Activated effector memory CD4-positive, alpha-beta T cell treated with Interleukin-2 at 50 U/mL for 16 hours (primary cell): ENCODE results near the gene ARFRP1.

Experiments
- DNase-seq: peaks from one replicate; pipeline ENCODE4 v3.0.0-alpha.2; 2020

The ARFRP1 gene, protein sequence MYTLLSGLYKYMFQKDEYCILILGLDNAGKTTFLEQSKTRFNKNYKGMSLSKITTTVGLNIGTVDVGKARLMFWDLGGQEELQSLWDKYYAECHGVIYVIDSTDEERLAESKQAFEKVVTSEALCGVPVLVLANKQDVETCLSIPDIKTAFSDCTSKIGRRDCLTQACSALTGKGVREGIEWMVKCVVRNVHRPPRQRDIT

DNA sequence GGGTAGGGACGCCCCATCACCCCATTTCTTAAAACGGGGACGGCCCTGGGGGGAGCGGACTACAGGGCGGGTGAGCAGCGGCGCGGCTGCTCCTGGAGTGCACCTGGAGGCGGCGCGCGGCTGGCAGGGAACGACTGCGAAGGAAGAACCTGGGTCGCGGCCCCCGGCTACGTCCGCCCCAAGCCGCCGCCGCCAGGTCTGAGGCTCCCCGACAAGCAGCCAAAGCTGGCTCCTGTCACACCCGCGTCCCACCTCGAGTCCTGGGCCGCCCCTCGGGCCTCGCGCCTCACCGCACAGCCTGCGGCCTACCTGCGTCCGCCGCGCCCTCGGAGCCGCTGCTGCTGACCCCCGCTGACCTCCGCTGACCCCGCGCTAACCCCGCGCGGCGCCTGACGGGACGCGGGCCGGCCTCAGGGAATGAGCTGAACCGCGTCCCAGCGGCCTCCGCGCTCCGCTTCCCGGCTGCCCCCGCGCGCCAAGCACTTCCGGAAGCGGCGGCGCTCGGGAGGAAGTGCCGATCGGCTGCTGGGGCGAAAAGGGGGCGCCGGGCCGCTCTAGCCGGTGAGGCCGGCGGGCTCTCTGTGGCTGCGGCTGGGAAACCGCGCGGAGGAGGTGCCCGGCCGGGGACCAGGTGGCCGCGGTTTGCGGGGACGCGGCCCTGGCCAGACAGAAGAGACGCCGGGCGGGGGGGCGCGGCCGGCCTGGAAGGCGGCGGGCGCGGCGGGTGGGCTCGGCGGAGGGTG, at the start of gene ARFRP1, which contains the start of gene ZGPAT:
TSS of gene ARFRP1 (minus strand) at position 419 of the 743 bp plus-strand sequence. CDS start 885 bp downstream, outside the sequence.
TSS of gene ZGPAT (plus strand) at position 482 of the 743 bp plus-strand sequence. CDS start 542 bp downstream, outside the sequence.
- DNase-seq, result peak; percentile 85

DNA sequence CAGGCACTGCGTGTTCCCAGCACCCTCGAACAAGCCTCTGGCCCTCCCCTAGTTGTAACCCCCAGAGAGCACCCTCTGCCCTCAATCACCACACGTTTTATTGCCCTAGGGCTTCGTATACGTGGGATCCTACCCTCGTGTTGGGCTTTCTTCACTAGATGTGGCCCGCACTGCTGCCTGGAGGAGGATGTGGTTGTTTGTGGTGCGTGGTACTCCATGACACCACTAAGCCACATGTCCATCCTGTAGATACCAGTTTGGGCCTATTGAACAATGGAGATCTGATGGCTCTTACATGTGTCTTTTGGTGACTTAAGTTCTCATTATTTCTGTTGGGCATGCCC, 48.8 kb upstream of the ARFRP1 start:
- DNase-seq, result no peak

DNA sequence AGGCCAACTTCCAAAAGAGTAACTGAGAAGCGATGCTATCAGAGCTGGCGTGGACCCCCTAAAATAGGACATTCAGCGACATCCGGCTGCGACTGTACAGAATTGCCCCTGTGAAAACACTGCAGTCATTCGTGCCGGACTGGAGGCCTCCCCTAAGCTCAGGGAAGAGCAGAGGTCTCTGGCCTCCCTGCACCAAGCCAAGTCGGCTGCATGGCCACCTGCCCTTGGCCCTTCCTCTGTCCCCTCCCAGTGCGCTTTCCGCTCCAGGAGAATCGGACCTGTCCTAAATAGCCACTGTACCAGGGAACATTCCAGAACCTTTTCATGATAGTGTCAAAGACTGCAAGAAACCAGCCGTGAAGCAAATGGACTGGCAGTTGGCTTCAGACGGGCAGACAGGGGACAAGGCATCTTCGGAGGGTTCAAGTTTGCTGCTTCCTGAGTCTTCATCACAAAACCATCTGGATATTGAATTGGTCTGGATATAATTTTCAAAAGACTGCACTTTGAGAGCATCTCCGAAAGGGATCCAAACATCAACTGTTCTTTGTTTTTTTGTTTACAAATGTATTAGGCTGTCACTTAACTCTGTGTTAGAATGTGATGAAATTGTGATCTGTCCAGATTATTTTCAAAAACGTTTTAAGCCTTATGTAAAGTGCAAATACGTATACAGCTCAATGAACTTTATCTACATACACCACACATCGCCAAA, 48.3 kb upstream of the ARFRP1 start:
- DNase-seq, result no peak

DNA sequence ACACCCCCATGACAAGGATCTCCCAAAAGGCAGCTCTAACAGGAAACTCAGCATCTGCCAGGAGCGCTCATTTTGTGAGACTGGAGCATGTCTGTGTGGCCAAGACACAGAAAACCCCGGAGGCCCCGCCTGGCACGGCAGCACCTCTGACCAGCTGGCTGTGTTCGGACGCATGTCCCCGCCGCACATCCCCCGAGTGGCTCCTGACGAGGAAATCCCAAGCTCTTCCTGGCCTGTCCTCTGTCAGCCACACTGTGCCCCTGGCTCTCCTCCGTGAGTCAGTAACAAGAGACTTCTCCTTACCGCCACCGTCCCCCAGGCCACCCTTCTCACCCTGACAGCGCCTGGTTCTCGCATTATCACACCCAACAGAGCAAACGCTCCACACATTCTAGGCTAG, 46.2 kb upstream of the ARFRP1 start:
- no peak for DNase-seq

DNA sequence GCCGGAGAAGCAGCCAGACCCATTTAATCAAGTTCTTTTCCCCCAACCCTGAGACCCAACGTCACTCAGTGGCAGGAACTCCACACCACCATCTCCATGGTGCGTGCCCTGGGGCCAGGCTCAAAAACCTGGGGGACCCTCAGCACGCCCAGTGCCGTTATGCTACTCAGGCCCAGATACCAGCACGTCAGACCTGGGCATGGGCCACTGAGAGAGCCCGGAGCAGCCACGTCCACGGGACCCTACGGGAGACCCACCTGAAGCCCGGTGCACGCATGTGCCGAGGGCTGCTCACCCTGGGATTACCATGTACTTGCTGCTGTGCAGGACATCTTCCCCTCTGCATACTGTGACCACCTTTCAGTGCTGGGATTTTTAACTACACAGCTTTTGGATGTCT, 45.6 kb upstream of the ARFRP1 start:
- DNase-seq, result no peak

DNA sequence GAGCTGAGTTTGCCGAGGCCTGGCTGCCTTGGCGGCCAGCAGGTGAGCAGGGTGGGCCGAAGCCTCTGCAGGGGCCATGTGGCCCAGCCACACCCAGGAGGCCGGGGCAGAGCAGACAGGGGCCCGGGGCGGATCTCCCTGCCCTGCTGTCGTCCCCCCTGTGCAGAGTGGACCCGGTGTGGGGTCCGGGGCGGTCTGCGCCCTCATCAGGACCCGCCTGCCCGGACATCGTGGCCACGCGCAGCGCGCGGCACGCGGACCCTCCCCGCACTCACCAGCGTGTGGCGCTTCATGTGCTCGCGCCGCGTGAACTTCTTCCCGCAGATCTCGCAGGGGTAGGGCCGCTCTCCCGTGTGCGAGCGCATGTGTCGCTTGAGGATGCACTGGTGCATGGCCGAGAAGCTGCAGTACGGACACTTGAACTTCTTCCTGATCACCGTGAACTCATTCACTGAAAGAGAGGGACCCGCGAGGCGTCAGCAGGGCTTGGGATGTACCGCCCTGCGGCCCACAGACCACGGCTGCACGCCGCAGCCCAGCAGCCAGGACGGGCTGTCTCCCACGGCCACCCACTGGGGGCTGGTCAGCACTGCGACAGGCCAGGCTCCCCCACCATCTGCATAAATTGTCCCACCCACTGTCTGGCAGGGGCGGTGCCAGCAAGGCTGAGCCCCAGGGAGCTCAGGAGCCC, 44.8 kb upstream of the ARFRP1 start:
- no peak for DNase-seq

DNA sequence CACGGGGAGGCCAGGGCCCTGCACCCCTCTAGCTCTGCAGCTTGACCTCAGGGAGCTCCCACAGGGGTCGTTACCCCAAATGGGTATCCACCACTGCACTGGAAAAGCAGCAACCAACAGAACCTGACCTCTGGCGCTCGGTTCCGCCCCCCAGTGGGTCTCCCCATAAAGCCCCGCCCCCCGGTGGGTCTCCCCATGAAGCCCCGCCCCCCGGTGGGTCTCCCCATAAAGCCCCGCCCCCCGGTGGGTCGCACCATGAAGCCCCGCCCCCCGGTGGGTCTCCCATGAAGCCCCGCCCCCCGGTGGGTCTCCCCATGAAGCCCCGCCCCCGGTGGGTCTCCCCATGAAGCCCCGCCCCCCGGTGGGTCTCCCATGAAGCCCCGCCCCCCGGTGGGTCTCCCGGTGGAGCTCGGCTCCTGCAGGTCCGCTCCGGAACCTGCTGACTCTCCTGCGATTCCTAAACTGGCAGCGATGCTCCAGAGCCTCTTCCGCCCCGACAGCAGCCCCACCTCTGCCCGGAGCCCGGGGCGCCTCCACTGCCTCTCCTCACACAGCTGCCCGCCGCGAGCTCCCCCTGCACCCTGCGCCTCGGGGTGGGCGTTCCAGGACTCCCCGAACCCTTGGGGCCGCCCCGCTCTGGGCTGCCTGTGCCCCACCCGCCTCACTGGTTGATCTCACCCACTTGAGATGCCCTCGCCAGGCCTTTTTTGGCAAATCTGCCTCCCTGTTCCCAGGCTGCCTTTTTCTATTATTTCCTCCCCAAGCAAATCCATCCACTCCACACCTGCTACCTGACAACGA, 43.9 kb upstream of the ARFRP1 start:
- no peak for DNase-seq

DNA sequence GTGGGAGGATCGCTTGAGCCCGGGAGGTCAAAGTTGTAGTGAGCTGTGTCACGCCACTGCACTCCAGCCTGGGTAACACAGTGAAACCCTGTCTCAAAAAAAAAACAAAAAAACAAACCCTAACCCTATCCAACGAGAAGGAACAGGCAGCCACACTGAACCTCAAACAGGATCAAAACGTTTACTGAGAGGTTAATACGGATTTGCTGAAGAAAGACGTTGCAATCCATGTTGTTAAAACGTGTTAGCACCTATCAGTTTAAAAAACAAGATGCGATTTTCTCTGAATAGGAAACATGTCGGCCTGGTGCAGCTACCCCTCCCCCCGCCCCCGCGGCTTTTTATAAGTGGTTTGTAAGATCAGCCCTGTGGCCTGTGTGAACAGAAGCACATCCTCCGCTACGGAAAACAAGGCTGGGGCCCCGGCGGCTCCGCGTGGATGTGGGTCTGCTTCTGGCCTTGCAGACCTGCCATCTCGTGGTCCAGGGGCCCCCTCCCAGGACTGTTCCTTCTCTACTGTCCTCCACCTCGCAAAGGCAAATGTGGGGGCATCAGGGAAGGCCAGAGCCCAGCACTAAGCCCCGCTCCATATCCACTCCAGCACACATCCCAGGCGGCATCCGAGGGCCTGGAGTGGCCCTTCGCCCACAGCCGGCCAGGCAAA, 43.2 kb upstream of the ARFRP1 start:
- peak; percentile 64 for DNase-seq

DNA sequence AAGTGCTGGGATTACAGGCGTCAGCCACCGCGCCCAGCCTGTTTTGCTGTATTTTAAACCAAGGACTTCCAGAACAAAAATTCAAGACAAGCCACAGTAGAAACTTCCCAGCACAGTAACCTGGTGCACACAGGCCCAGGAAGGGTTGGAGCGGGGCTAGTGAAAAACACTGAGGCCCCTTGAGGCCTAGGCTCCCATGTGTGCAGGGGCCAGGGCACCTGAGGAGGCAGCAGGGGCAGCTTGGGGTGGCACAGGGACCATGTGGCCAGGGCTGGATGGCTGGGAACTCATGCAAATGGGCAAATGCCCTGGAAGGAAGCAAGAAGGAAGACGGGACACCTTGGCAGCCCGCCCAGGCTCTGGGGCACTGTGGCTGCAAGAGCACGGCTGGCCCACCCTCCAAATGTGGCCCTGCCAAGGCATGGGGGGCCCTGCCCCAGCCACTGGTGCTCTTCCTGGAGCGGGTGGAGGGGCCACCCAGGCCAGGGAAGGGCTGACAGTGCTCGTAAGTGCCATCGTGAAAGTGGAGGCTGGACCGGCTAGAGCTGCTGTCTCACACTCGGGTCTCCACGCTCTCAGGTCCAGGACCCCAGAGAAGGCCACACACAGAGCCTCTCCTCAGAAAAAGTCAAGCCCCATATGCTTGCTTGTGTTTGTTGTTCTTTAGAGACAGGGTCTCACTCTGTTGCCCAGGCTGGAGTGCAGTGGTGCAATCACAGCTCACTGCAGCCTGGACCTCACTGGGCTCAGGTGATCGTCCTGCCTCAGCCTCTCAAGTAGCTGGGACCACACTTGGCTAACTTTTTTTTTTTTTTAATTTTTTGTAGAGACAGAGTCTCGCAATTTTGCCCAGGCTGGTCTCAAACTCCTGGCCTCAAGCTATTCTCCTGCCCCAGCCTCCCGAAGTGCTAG, 42.1 kb upstream of the ARFRP1 start:
- no peak for DNase-seq

DNA sequence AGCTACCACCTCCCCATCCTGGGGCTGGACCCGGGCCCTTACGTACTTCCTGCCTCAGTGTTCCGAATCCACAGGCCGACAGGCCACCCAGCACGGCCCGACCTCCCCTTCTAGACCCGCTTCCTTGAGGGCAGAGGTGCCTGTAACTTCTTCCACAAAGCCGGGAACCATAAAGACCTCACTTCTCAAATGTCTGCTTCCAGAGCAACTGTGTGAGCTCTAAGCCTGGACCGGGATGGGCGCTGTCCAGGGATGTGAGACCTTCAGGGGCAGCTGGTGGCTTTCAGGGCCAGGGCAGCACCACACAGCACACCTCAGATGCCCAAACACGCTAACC, 41.1 kb upstream of the ARFRP1 start:
- no peak for DNase-seq

DNA sequence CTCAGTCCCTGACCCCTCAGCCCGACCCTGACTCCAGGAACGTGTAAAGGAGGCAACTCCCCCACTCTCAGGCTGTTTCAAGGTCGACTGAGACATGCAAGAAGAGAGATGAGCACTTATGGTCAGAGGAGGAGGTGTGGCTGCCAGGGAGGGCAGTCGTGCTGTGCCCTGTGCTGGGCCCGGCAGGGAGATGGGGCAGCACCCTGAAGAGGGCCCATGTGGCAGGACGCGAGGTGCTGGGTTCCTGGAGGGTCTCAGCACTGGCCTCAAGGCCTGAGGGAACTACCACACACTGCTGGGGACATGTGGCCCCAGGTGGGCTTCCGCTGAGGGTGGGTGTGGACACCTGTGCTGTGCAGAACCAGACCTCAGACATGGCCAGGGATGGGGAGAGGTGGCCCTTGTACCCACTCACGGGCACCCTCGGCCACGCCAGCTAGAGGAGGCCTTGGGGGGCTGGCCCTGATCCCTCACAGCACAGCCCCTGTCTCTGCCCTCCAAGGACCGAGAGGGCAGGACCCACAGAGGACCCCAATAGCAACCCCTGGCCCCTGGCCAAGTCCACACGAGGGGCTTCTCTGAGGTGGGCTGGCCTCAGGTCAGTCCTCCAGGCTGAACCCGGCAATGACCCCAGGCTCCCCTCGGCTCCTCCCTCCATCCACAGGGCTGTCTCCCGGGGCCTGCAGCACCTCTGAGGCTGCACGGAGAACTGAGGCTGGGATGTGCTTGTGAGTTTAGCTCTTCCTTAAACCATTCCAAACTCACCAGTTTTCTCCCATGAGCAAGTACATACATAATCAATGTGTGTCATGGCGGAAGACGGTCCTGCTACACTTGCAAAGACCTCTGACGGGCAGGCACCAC, 40.5 kb upstream of the ARFRP1 start:
- no peak for DNase-seq

DNA sequence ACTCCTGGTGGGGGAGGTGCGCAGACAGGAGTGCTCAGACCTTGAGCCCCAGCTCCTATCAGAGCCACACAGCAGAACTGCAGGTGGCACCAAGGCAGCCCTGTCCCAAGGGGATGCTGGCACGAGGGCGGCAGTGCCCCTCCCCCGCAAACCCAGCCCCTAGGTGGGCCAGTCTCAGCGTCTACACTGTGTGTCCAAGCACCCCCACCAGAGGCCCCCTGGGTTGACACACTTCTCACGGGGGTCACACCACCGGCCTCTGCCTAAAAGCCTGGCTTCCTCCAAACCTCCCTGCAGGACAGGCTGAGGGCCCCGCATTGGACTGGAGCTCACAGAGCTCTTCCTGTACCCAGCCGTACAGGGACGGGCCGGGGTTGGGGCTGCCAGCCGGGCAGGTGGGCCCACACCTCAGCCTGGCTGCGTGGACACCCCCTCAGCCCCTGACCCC, 39.9 kb upstream of the ARFRP1 start:
- no peak for DNase-seq

DNA sequence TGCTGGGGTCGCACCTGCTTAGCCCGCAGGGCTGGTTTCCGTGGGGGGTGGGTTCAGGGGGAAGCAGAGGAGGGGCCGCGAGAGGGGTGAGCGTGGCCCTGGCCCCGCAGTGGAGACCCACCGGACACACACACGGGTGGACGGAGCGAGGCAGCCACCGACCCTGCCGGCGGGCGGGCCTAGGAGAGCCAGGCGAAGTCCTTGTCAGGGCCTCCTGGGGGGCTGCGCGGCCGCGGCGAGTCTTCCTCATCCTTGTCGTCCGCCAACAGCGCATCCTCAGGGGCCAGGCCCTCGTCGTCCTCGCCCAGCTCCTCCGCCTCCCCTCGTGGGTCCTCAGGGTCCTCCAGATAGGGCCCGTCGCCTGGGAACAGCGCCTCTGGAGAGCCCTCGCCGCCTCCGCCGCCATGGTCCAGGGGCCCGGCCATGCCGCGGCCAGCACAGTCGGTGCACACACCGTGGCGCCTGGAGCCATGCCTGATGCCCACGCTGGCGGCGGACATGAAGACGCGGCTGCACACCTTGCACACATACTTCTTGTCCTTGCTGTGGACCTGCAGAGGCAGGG, 39.1 kb upstream of the ARFRP1 start:
- no peak for DNase-seq

DNA sequence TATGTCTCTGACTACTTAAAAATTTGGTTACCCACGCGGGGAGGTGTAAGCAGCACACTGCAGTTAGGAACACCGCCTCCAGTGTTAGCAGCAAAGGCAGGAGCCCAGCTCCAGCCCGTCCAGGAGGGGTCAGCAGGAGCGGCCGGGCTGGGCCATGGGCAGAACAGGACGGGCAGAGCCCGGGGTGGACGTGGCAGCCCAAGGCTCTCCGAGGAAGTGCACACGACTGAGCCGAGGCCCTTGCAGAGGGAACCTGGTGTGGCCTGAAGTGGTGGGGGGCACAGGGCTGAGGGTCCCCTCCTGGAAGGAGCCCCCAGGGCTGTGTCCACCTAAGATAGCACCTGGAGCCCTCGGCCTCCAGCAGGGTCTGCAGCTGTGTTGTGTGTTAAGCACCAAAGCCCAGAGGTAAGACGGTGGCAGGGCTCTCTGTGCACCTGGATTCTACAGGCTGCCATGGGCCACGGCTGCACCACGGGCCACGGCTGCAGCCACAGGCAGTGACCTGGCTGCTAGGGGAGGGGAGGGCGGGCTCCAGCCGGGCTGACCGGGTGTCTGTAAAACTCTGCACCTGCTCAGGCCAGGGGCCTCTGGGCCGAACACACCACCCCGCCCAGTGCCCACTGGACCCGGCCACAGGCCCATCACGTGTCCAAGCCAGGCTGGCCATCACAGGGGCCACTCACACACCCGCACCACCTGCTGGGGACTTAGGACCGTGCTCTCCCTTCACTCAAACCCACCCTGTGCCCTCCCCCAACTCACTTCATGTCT, 38.4 kb upstream of the ARFRP1 start:
- no peak for DNase-seq

DNA sequence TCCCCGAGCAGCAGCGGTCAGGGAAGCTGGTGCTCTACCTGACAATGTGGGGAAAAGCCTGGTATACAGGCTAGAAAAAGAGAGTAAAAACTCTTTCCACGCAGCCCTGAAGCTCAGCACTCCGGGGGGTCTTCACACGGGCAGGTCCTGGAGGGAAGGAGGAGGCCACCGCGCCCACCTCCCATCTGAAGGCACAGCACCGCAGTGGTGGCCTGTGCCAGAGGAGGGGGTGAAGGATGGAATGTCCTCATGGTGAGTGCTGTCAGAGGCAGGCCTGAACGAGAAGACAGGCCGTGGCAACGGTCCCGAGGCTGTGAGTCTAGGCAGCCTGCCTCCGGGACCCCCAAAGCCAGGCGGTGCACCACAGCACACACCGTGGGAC, 37.6 kb upstream of the ARFRP1 start:
- DNase-seq, result no peak

DNA sequence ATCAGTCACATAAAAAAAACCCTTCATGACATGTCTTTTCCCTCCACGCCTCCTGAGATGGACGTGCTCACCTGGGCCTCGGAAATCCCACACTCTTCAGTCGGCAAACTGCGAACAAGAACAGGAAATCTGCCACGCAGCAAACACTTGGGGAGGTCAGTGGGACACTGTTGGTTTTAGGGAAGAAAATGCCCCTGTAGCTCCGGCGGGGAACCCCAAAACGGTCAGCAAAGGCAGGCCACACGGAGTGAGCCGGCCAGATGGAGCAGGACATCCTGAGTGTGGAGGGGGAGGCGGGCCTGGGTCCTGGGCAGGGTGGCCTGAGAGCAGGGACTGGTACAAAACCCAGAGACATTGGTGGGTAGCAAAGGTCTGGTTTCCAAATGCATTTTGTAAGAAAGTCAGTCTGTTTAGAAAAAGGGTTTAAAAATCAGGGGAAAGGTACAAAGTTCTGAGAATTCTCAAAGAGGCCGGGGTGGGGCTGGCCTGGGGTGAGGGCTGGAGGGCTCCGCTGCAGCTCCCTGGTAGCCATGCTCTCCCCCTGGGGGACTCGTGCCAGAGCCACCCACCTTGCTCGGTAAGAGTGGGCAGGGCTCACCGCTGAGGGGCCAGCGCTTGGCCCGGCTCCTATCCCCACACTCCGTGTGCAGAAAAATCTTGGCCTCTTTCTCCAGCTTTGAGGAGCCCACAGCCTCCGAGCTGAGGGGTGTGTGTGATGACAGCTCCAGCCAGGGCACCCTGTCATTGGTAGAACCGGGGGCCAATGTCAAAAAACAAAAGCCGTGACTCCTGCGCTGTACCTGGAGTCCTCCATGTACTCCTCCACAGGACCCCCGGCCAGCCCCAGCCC, 37.0 kb upstream of the ARFRP1 start:
- no peak for DNase-seq

DNA sequence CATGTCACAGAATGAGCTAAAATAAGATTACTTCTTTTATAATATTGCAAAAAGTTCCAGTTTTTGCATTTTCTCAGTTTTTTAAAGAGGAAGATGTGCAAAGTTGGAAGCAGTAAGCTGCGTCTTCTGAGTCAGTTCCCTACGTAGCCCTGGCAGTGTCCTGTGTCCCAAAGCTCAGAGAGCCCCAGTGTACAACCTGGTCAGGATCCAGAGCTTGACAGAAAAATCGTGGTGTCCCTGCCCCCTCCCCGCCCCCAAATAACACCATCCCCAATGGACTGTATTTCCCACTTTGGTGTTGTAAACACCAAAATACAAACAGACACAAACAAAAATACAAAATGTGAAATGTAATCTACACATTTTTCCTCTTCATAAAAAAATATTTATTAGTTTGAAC, 36.4 kb upstream of the ARFRP1 start:
- DNase-seq, result no peak
